ES-I3 (cell line): ENCODE data around the gene VDAC1.
"Not testable (repeated sequence)": the region's sequence is repeated elsewhere in the genome, so short reads cannot be mapped to it uniquely, and the experiment has no call there.

Source experiments
- H3K36me3 ChIP-seq: 2 replicates; pipeline ENCODE4 v1.6.1; 2013; ENCODE audit warnings: mild to moderate bottlenecking, low read length, control low read depth, moderate library complexity; ENCODE audit not compliant: insufficient read depth
- H3K4me1 ChIP-seq: 2 replicates; pipeline ENCODE4 v1.6.1; 2013; ENCODE audit warnings: mild to moderate bottlenecking, control low read depth, low read length; ENCODE audit not compliant: insufficient read depth
- H3K9ac ChIP-seq: 2 replicates; pipeline ENCODE4 v1.6.1; 2013; ENCODE audit warnings: low read depth, mild to moderate bottlenecking, low read length, moderate library complexity
- H3K9me3 ChIP-seq: 2 replicates; pipeline ENCODE4 v1.6.1; 2013; ENCODE audit warnings: mild to moderate bottlenecking, low read length, moderate library complexity; ENCODE audit not compliant: control insufficient read depth, insufficient read depth

The VDAC1 gene

DNA sequence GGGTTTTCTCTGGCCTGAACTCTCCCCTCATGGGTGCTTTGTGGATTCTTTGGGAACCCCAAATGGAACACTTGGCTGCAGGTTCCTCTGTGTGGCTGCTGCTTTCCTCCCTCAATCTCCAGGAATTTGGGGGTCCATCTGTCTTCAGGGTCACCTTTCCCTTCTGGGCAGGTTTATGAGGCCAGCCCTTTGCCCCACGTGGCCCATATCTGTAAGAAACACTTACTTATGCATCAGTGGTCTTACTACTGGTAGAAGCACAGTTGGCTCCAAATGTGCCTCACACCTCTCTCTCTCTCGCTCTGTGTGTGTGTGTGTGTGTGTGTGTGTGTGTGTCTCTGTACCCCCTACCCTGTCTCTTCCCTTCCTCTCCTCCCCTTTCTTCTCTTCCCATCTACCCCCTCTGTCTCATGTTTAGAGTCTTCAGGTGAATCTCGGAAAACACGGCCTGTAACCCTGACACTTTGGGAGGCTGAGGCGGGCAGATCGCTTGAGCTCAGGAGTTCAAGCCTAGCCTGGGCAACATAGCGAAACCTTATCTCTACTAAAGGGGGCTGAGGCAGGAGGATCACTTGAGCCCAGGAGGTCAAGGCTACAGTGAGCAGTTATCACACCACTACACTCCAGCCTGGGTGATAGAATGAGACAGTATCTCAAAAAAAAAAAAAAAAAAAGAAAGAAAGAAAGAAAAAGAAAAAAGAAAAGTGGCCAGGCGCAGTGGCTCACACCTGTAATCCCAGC is 63.1 kb downstream of the VDAC1 start:
- H3K36me3 ChIP-seq: no peaks in the 10 kb centered on the region
- H3K9ac ChIP-seq: no peak overlapping the region
- no peaks in the 10 kb centered on the region for H3K9me3 ChIP-seq
- no peaks in the 10 kb centered on the region; the same call in 1 of the 2 replicates for H3K4me1 ChIP-seq

DNA sequence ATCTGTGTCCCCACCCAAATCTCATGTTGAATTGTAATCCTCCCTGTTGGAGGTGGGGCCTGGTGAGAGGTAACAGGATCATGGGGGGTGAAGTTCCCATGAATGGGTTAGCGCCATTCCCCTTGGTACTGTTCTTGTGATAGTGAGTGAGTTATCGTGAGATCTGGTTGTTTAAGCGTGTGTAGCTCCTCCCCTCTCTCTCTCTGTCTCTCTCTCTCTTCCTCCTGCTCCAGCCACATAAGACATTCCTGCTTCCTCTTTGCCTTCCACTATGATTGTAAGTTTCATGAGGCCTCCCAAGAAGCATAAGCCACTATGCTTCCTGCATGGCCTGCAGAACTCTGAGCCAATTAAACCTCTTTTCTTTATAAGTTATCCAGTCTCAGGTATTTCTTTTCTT is 65.1 kb downstream of the VDAC1 start:
- no peaks in the 10 kb centered on the region; the same call in 1 of the 2 replicates for H3K4me1 ChIP-seq
- H3K9ac ChIP-seq: no peak overlapping the region
- H3K36me3 ChIP-seq: no peaks in the 10 kb centered on the region
- H3K9me3 ChIP-seq: no peaks in the 10 kb centered on the region

GRCh38 chr5:133938929-133939328 is 65.8 kb downstream of the VDAC1 start:
- Histone ChIP-seq H3K4me1 (no peaks in the 10 kb centered on the region; the same call in 1 of the 2 replicates), H3K9me3 (no peaks in the 10 kb centered on the region), H3K9ac (no peak overlapping the region), H3K36me3 (no peaks in the 10 kb centered on the region)

GRCh38 chr5:133938039-133938821 is 66.5 kb downstream of the VDAC1 start:
- no peak overlapping the region for H3K9ac ChIP-seq
- no peaks in the 10 kb centered on the region; the same call in 1 of the 2 replicates for H3K4me1 ChIP-seq
- H3K36me3 ChIP-seq: no peaks in the 10 kb centered on the region
- H3K9me3 ChIP-seq: no peaks in the 10 kb centered on the region

DNA sequence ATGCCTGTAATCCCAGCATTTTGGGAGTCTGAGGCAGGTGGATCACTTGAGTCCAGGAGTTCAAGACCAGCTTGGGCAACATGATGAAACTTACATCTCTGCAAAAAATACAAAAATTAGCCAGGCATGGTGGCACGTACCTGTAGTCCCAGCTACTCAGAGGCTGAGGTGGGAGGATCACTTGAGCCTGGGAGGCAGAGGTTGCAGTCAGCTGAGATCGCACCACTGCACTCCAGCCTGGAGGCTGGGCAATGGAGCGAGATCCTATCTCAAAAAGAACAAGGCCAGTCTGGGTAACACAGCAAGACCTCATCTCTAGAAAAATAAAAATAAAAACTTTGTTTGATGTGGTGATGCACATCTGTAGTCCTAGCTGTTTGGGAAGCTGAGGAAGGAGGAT is 67.1 kb downstream of the VDAC1 start:
- H3K4me1 ChIP-seq, H3K9me3 ChIP-seq, H3K36me3 ChIP-seq, H3K9ac ChIP-seq: not testable (repeated sequence)

- Histone ChIP-seq H3K36me3 (no peaks in the 10 kb centered on the region), H3K4me1 (no peaks in the 10 kb centered on the region; the same call in 1 of the 2 replicates)
Observed at GRCh38 chr5:133936651-133937015, 68.1 kb downstream of the VDAC1 start.

GRCh38 chr5:133935991-133936650 is 68.7 kb downstream of the VDAC1 start:
- H3K9me3 ChIP-seq, H3K36me3 ChIP-seq, H3K4me1 ChIP-seq, H3K9ac ChIP-seq: not testable (repeated sequence)

More at GRCh38 chr5:133936651-133937015, 68.1 kb downstream of the VDAC1 start:
- no peaks in the 10 kb centered on the region for H3K9me3 ChIP-seq
- H3K9ac ChIP-seq: no peak overlapping the region

- H3K36me3 ChIP-seq: no peaks in the 10 kb centered on the region
- no peaks in the 10 kb centered on the region; the same call in 1 of the 2 replicates for H3K4me1 ChIP-seq
- no peaks in the 10 kb centered on the region for H3K9me3 ChIP-seq
- no peak overlapping the region for H3K9ac ChIP-seq
Observed at GRCh38 chr5:133935667-133935940, 69.2 kb downstream of the VDAC1 start.

- Histone ChIP-seq H3K9ac (no peak overlapping the region), H3K36me3 (no peaks in the 10 kb centered on the region), H3K4me1 (no peaks in the 10 kb centered on the region; the same call in 1 of the 2 replicates), H3K9me3 (no peaks in the 10 kb centered on the region)
Observed at GRCh38 chr5:133934822-133935666, 69.7 kb downstream of the VDAC1 start.

- H3K4me1 ChIP-seq: no peaks in the 10 kb centered on the region; the same call in 1 of the 2 replicates
- H3K36me3 ChIP-seq: no peaks in the 10 kb centered on the region
- H3K9me3 ChIP-seq: no peaks in the 10 kb centered on the region
- no peak overlapping the region for H3K9ac ChIP-seq
Observed at GRCh38 chr5:133934311-133934710, 70.5 kb downstream of the VDAC1 start.

DNA sequence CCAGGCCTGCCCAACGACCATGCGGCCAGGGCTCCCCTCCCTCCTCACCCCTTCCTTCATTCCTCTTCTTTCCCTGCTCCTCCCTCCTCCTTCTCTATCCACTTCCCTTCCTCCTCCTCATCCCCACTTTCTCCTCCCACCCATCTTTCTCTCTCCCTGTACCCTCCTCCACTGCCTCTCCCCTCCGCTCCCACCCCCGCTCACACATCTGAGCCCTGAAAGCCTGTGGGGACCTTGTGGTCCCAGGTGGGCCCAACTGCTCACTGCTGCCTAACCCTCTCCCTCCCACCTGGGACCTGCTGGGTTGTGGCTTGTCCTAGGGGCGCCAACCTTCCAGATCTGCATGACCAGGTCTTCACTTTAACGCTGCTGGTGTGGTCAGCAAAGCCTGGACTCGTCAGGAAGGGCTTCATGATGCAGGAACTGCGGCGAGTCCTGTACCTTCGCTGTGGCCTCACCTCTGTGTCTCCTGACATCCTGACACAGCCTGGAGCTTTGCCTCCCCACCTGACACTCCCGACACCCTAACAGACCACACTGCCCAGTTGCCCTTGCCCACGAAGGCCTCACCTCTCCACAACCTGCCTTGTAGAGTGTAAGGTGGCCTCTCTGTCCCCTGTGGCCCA is 71.0 kb downstream of the VDAC1 start:
- Histone ChIP-seq H3K9me3 (no peaks in the 10 kb centered on the region), H3K9ac (no peak overlapping the region), H3K4me1 (no peaks in the 10 kb centered on the region), H3K36me3 (no peaks in the 10 kb centered on the region)

DNA sequence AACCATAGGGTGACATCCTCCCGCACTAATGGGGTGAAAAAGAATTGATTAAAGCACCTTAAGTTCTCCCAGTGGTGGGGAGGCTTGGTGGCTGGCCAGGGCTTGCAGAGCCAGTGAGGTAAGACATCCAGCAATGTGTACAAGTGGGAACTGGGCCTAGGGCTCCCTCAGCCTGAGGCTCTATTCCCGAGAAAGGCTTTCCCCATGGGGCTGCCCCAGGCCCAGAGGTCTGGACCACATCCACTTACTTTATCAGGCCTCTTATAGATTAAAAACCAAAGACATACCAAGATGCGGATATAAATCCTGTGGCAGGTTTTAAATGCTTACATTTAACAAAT is 71.6 kb downstream of the VDAC1 start:
- no peaks in the 10 kb centered on the region for H3K4me1 ChIP-seq
- no peak overlapping the region for H3K9ac ChIP-seq
- no peaks in the 10 kb centered on the region for H3K36me3 ChIP-seq
- H3K9me3 ChIP-seq: no peaks in the 10 kb centered on the region

DNA sequence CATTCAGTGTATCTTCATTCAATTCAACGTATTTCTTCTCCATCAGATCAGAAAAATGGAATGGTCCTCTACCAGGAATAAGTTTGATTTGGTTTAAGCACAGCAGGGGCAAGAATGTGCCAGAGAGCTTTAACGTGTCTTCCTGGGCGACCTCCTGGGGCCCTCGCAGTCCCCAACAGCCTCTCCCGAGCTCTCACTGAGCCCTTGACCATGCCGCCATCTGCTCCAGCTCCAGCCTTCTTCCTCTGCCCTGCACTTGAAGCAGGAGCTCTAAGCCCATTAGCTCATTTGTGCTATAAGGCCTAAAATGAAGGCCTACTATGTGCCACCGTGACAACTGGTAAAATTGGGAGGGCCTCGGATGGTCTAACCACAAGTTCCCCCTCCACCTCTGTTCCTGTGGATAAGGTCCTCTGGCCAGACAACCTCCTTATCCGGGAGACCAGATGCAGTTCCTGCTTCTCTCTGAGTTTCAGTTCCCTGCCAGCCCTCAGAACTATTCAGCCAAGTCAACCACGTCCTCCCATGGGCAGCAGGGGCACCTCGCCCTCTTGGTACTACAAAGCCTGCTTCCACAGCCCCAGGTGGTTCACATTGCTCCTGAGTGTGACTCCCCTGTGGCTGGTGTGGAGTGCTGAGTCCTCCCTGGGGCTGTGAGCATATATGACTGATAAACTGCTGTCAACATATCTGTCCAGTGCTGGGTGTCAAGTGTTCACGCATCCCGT is 72.2 kb downstream of the VDAC1 start:
- Histone ChIP-seq H3K9me3 (no peaks in the 10 kb centered on the region), H3K36me3 (no peaks in the 10 kb centered on the region), H3K4me1 (no peaks in the 10 kb centered on the region), H3K9ac (no peak overlapping the region)
